ENCODE data around the gene PARK7.

The PARK7 gene

GRCh38 chr1:8031176-8031785 is 69.8 kb downstream of the PARK7 start:
- TF ChIP-seq CTCF (IDR thresholded peaks at IDR 0.05; ENCODE audit: extremely low read depth, insufficient read depth, missing control alignments) = peak; percentile 47
- DNase-seq (ENCODE audit: low spot score) = peak; percentile 23
- in situ Hi-C loops (cut with MboI; ENCODE audit: low pct_unique_long_range_greater_than_20kb, low sequenced_read_pairs, unreplicated experiment) = no loop called here

GRCh38 chr1:8032366-8032910 is 70.9 kb downstream of the PARK7 start:
- in situ Hi-C loops (cut with MboI; ENCODE audit: low pct_unique_long_range_greater_than_20kb, low sequenced_read_pairs, unreplicated experiment) = no loop called here
- DNase-seq (ENCODE audit: low spot score) = no peak
- no peak for TF ChIP-seq CTCF (IDR thresholded peaks at IDR 0.05; ENCODE audit: extremely low read depth, insufficient read depth, missing control alignments)

- no peak for TF ChIP-seq CTCF (IDR thresholded peaks at IDR 0.05; ENCODE audit: extremely low read depth, insufficient read depth, missing control alignments)
- in situ Hi-C loops (cut with MboI; ENCODE audit: low pct_unique_long_range_greater_than_20kb, low sequenced_read_pairs, unreplicated experiment) = no loop called here
- no peak for DNase-seq (ENCODE audit: low spot score)
Observed at GRCh38 chr1:8033322-8033721, 71.8 kb downstream of the PARK7 start.

All from GM13977 (cell line).